Mesothelial cell of epicardium (in vitro differentiated cells): ENCODE results near the gene SYNPO2. TPM values are rescaled to one million over a fixed set of nuclear protein-coding genes. Genes with fewer than 3 reads are reported as not detected.
A peak's percentile ranks its signal among the peaks of the same experiment; 100 is the strongest.

Experiments used
- DNase-seq, 2 experiments: peaks; one replicate each; pipeline ENCODE4 v3.0.0; 2021; ENCODE audit warnings: low spot score in 2 of 2; ENCODE audit not compliant: unreplicated experiment in 2 of 2
- H3K27ac Mint-ChIP-seq: 2 replicates; pipeline ENCODE4 v1.8.0; 2021; ENCODE audit warnings: mixed read lengths
- H3K27me3 Mint-ChIP-seq: 2 replicates; pipeline ENCODE4 v1.8.0; 2021; ENCODE audit warnings: low read depth, mixed read lengths
- H3K36me3 Mint-ChIP-seq: 2 replicates; pipeline ENCODE4 v1.8.0; 2021; ENCODE audit warnings: mixed read lengths
- H3K4me1 Mint-ChIP-seq: 2 replicates; pipeline ENCODE4 v1.8.0; 2021; ENCODE audit warnings: mixed read lengths
- H3K4me3 Mint-ChIP-seq: 2 replicates; pipeline ENCODE4 v1.8.0; 2021; ENCODE audit warnings: mild to moderate bottlenecking, moderate library complexity, mixed read lengths
- H3K9me3 Mint-ChIP-seq: 2 replicates; pipeline ENCODE4 v1.8.0; 2021; ENCODE audit warnings: mixed read lengths
- total RNA-seq: library from RNA; stranded (reverse); gene quantifications from 3 replicates; pipeline ENCODE4 v1.2.1, GENCODE V29; 2021
- TF ChIP-seq, protein P1 (sequence below): fragments of 200-600 bp; sonication (generic); IDR thresholded peaks from one replicate; pipeline ENCODE4 v1.5.0; 2021; ENCODE audit warnings: antibody characterized with exemption; ENCODE audit not compliant: unreplicated experiment

Gene SYNPO2
- total RNA-seq, 1 donor from 2014 or later: 23.4 TPM

DNA sequence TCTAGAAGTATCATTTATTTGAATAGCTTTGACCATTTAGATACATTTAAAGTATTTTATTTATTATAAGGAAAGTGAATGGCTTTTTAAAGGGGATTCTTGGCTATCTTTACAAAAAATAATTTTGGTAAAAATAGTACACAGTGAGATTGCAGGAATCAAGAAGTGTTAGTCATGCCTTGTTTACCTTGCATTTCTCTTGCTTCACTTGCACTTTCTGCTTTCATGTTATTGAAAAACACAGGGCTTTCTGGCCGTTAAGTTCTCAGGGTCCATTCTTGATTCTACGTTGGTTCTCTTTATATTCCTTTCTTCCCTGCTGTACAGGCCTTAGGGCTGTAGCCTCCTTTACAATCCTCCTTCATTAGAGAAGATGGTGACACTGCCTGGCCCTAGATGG, 30.9 kb upstream of the SYNPO2 start:
- Mint-ChIP-seq H3K27ac (no peak overlapping the region), H3K4me1 (no peaks in the 10 kb centered on the region), H3K27me3 (no peaks in the 10 kb centered on the region), H3K9me3 (peaks cover 11% of the 10 kb centered on the region), H3K4me3 (no peak overlapping the region), H3K36me3 (no peaks in the 10 kb centered on the region)
- DNase-seq: no peak
- TF ChIP-seq, protein P1, sequence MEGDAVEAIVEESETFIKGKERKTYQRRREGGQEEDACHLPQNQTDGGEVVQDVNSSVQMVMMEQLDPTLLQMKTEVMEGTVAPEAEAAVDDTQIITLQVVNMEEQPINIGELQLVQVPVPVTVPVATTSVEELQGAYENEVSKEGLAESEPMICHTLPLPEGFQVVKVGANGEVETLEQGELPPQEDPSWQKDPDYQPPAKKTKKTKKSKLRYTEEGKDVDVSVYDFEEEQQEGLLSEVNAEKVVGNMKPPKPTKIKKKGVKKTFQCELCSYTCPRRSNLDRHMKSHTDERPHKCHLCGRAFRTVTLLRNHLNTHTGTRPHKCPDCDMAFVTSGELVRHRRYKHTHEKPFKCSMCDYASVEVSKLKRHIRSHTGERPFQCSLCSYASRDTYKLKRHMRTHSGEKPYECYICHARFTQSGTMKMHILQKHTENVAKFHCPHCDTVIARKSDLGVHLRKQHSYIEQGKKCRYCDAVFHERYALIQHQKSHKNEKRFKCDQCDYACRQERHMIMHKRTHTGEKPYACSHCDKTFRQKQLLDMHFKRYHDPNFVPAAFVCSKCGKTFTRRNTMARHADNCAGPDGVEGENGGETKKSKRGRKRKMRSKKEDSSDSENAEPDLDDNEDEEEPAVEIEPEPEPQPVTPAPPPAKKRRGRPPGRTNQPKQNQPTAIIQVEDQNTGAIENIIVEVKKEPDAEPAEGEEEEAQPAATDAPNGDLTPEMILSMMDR: no peak

DNA sequence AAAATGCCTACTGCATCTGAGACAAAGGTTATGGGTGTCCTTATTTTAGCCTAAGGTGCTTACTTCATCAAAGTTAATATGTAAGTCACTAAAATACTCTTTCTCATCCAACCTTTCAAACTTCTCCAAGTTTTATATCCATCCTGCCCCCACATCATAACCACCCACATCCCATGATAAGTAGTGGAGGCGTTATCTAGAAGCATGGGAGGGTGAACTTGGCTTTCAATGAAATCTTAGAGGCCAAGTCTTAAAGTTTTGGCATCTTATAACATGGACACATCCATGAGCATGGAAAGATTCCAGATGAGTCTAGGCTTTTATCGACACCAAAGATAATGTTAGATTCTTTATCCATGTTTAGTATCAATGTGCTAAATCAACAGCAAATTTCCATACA, 29.9 kb upstream of the SYNPO2 start:
- H3K4me3 Mint-ChIP-seq: no peak overlapping the region
- H3K36me3 Mint-ChIP-seq: no peaks in the 10 kb centered on the region
- no peak for DNase-seq
- TF ChIP-seq, protein P1: no peak
- no peak overlapping the region for H3K27ac Mint-ChIP-seq
- H3K4me1 Mint-ChIP-seq: no peaks in the 10 kb centered on the region
- H3K9me3 Mint-ChIP-seq: peaks cover 11% of the 10 kb centered on the region
- H3K27me3 Mint-ChIP-seq: no peaks in the 10 kb centered on the region

DNA sequence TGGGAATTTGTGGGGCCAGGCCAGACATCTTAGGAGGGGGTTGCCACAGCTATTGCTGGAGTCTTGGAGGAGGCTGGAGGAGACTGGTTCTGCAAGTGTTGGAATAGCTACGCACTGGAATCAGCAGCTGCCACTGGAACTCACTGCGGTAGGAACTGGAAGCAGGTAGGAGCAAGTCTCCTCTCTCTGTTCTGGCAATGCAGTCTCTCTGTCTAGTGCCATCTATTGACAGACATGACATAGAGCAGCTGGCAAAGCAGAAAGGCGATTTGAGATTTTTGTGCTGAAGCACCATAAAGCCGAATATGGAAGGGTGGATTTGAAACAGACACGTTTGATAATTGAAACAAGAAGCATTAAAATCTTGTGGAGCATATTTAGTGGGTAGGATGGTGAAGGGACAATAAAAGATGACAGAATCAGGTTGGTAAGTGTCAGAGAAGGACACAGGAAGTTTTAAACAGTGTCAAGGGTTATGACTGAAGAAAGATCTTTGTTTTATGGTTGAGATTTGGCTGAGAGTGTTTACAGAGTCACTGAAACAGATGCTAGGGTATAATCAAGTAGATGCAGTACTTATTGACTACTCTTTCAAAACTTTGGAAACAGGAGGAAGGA, 23.5 kb upstream of the SYNPO2 start:
- DNase-seq: no peak
- Mint-ChIP-seq H3K27ac (no peak overlapping the region), H3K36me3 (no peaks in the 10 kb centered on the region), H3K4me1 (peaks cover 13% of the 10 kb centered on the region), H3K9me3 (peaks cover 6% of the 10 kb centered on the region), H3K27me3 (no peaks in the 10 kb centered on the region), H3K4me3 (no peak overlapping the region)
- TF ChIP-seq, protein P1: no peak

DNA sequence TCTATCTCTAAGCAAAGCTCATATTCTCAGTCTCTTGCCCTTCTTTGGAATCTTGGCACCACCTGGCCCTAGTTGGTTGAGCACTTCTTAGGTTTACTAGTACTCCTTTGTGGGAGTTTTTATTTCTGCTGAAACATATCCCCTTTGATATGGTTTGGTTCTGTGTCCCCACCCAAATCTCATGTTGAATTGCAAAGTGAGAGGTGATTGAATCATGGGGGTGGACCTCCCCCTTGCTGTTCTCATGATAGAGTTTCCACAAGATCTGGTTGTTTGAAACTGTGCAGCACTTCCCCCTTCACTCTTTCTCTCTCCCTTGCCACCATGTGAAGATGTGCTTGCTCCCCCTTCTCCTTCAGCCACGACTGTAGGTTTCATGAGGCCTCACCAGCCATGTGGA, 22.2 kb upstream of the SYNPO2 start:
- TF ChIP-seq, protein P1: no peak
- Mint-ChIP-seq H3K9me3 (peaks cover 6% of the 10 kb centered on the region), H3K27me3 (no peaks in the 10 kb centered on the region), H3K36me3 (no peaks in the 10 kb centered on the region), H3K27ac (peak overlapping the region; percentile 47), H3K4me1 (peaks cover 20% of the 10 kb centered on the region), H3K4me3 (no peak overlapping the region)
- no peak for DNase-seq

DNA sequence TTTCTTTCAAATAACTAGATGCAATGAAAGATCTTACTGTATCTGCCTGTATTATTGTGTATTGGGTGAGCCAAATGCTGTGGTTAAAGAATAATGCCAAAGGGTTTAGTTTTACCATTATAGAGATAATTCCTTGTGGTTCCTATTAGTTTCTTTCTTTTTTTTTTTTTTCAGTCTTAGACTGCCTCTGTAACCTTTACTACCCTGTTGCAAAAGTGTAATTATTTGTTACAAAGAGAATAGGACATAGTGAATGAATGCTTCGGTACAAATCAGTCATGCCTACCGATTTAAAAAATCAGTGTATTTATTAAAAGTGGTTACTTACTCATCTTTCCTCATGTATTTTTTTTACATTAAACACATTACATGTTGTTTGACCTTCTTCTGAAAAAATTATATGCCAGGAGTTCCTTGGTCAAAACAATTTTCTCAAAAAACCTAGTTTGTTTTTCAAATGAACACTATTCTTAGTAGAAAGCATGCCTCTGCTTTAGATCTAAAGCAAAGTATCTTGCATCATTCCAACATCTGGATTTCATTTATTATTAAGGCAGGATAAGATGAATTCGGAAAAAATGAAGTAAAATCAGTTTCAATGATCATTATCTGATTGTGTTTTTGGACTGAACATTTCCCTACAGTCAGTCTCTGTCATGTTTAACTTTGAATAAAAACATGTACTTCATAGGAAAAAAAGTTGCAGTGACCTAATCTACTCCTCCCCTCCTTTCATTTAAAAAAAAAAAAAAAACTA, 21.2 kb upstream of the SYNPO2 start:
- TF ChIP-seq, protein P1: no peak

More for the DNA sequence above, 21.2 kb upstream of the SYNPO2 start:
- Mint-ChIP-seq H3K9me3 (no peaks in the 10 kb centered on the region), H3K27ac (peak overlapping the region; percentile 65), H3K4me3 (no peak overlapping the region), H3K4me1 (peaks cover 20% of the 10 kb centered on the region), H3K27me3 (no peaks in the 10 kb centered on the region), H3K36me3 (no peaks in the 10 kb centered on the region)
- no peak for DNase-seq
